ENCODE data around the gene TICRR.

DNA sequence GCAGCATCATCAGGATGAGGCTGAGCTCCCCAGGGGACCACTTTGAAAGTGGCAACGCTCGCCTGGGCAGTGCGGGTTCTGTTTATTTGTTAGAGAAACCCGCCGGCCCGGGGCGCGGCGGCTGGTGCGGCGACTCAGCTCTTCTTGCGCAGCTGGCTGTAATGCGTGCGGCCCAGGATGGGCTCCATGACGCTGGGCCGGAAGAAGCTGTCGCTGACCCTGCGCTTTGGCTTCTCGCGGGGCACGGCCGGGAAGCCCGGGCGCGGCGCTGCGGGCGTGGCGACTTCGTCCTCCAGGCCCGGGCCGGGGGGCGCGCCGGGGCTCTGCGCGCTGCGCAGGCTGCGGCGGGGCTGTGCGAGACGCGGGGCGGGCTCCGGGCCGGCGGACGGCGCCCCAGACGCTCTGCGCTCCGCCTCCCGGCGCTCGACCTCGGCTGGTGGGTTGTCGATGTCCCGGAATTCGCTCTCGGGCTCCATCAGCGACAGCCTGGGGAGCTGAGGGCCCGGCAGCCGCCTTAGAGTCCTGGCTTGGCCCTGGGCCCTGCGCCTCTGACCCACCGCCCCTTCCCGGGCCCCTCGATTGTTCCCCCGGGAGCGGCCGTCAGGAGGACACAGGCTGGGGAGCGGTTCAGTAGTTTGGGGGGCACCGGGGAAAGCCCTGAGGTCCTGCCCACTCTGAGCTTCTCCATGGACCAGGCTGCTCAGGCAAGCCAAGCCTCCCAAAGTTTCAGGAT lies 90.3 kb downstream of the TICRR start:
- TF ChIP-seq POLR2AphosphoS5 (IDR thresholded peaks at IDR 0.05; ENCODE audit: insufficient read depth in 1 of 2, low read depth in 1 of 2): peak in 1 of 2 donors; percentile 40
- TF ChIP-seq POLR2A (IDR thresholded peaks at IDR 0.05): no peak

All from vagina (tissue), 2 donors.